Loucy (cell line): Measurements from ENCODE around the gene SLC4A5.

Source experiments
- EZH2phosphoT487 ChIP-seq: fragments of 200-600 bp; IDR thresholded peaks from 2 replicates; pipeline ENCODE4 v1.6.1; 2018; ENCODE audit warnings: antibody characterized with exemption, mild to moderate bottlenecking, moderate library complexity, borderline replicate concordance
- TF ChIP-seq, protein P1 (sequence below): fragments of 200-600 bp; sonication (generic); conservative IDR thresholded peaks from 2 replicates; pipeline ENCODE4 v1.5.1; 2014; ENCODE audit warnings: mild to moderate bottlenecking, antibody characterized with exemption, low read length

DNA sequence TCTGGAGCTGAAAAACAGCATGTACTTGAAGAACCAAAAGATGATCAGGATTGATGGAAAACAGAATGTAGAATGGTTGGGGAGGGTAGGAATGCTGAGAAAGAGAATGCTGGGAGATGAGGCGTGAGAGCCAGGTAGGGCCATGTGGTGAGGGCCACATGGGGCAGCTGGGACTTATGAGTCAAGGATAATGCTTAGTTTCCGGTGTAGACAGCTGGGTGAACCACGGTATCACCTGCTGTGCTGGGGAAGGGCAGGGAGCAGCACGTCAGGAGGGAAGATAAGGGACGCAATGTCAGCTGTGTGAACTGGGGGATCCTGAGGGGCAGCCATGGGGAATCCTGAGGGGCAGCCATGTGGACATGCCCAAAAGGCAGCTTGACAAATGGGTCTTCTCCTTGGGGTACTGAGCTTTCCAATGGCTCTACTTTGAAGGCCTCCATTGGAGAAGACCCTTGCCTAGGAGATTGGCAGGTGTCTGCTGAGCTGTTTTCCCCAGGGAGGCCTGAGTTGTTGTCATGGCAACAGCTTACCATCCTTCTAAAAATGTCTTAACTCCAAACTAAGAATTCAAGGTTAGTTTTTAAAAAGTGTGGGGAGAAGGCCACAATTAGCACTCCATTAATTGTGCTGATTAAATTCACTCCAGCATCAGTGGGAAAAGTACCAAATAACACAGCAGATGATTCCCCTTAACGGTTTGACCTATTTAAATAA lies 93.7 kb downstream of the SLC4A5 start:
- TF ChIP-seq, protein P1, sequence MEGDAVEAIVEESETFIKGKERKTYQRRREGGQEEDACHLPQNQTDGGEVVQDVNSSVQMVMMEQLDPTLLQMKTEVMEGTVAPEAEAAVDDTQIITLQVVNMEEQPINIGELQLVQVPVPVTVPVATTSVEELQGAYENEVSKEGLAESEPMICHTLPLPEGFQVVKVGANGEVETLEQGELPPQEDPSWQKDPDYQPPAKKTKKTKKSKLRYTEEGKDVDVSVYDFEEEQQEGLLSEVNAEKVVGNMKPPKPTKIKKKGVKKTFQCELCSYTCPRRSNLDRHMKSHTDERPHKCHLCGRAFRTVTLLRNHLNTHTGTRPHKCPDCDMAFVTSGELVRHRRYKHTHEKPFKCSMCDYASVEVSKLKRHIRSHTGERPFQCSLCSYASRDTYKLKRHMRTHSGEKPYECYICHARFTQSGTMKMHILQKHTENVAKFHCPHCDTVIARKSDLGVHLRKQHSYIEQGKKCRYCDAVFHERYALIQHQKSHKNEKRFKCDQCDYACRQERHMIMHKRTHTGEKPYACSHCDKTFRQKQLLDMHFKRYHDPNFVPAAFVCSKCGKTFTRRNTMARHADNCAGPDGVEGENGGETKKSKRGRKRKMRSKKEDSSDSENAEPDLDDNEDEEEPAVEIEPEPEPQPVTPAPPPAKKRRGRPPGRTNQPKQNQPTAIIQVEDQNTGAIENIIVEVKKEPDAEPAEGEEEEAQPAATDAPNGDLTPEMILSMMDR = no peak
- TF ChIP-seq EZH2phosphoT487 = no peak
